HG03139 (cell line): ENCODE measurements around the gene MKNK1.

ENCODE experiments used
- ATAC-seq: cut with Tn5 transposase; IDR thresholded peaks from one replicate; pipeline ENCODE4 v1.9.1; 2021; ENCODE audit not compliant: unreplicated experiment

MKNK1 gene

DNA sequence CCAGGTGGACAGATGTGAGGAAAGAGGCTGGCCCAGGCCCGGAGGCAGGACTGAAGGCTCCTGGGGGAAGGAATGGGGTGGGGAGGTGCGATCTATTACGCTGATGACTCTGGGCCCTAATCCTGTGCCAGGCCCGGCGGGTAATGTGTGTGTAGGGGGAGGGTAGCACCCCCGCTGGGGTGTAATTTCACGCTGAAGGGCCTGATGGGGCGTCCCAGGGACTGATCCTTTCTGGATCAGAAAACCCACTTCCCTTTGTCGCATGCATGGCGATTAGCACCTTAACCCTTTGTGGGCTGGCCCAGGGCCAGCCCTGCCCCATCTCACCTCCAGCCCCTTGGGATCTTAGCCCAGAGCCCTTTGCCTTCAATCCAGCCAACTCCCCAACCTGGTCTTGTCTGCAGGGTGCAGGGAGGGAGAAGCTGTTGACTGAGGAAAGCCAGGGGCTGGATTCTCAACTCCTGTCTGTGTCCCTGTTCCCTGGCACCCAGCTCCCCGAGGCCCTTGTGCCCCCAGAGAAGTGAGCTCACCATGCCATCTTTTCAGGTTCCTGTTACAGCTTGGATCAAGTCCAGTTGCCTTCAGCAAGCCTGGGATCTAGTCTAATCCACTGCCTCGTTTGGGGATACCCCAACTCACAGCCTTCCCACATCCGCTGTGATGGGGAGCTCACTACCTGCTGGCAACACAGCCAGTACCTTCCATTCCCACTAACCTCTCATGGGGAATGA, 78.7 kb downstream of the MKNK1 start:
- no peak for ATAC-seq

DNA sequence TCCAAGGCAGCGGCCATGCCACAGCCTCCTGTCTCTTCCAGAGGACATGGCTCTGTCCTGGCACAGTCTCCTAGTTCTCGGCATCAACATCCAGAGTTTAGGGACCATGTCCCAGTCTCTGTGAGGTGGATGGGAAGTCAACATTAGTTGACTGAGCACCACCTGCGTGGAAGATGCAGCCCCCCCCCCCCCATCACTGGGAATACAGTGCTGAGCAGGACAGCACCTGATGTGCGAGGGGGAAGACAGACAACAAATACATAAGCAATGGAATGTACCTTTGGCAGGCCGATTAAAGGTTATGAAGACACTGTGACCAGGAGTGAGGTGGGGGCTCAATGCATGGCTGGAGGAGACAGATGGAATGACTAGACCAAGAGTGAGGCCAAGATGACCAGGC, 79.2 kb downstream of the MKNK1 start:
- ATAC-seq, result no peak

DNA sequence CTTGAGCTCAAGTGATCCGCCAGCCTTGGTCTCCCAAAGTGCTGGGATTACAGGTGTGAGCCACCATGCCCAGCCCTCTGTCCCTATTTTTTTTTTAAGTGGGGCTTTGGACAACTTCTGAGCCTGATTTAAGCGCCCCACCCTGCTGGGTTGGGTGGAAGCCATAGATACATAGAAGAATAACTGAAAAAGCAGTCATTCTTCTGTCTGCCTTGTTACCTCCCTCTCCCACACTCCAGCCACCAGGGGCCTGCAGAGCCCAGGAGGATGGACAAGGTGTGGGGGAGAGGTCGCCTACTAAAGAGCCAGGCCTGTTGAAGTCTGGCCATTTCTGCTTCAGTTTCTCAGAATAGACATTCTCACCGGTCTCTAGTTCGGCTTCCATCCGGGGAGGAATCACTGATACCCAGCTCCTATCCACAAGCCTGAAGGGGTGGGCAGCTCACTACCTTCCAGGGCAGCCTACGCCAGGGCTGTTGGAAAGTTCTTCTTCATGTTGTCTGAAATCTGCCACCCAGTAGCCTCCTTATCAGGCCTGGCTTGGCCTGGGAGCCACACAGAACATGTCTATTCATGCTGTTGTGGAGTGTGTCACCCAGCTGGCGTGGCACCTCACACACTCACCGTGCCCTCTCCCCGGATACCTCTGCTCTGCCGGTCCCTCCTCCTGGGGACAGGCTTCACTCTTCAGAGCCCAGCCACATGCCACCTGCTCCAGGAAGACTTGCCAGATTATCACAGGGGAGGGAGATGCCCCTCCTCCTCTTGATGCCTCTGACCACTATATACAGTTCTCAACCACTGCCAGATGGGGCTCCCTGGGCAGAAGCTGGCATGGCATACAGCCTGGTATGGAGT, 80.3 kb downstream of the MKNK1 start:
- ATAC-seq, result no peak

DNA sequence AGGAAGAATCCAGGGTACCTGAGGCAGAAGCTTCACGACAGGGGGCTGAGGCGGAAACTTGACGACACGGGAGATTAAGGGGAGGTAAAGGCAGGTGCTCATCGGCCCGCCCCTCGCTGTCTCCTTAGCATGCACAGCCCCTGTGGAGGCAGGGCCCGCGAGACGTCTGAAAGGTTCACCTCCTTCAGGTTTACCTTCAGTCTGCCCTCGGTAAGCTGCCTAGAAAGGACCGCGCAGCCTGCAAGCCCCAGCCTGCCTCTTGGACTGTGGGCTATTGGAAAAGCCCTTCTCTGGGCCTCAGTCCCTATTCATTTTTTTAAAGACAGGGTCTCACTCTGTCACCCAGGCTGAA, 81.1 kb downstream of the MKNK1 start:
- ATAC-seq, result no peak

DNA sequence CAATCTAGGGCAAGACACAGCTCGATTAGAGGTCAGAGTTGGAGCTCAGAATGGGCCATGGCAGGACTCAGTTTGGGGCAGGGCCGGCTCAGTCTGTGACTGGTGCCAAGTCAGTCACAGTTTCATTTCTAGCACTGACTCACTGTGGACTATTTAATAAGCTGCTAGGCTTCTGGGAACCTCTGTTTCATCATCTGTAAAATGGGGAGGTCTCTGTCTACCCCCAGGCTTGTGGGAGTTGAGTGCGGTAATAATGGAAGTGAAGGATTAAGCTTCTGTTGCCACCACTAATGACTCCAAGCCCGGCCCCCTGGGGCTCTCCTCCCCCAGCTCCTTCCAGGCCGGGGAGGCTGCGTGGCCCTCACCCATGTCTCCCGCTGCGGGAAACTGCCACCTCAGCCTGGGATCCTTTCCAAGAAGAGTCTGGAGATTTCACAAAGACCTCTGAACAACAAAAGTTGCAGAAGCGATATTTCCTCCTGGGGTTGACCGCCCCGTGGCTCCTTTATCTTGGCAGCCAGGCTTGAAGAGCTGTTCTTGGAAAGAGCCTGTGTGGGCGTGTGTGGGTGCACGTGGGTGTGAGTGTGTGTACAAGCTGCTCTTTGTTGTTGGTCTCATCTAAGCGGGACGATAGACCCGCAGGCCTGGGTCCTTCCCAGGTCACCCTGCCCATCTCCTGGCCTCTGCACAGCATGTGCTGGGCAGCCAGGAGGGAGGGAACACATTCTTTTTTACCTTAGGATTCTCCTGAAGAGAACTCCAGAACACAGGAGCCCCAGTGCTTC, 81.7 kb downstream of the MKNK1 start:
- no peak for ATAC-seq

DNA sequence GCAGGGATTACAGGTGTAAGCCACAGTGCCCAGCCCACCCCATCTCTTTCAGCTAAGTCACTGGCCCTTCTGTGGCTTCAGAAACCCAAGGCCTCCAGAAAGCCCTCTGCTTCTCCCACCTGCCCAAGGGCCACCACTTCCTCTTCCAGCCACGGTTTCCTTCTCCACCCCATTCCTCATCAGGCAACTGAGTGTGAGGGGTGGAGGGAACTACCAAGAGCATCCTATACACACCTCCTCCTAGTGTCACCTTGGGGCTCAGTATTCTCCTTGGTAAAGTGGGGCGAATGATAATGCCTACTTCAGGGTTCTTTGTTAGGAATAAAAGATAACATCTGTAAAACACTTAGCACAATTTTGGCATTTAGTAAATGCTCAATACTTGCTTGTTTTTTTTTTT, 82.7 kb downstream of the MKNK1 start:
- no peak for ATAC-seq

DNA sequence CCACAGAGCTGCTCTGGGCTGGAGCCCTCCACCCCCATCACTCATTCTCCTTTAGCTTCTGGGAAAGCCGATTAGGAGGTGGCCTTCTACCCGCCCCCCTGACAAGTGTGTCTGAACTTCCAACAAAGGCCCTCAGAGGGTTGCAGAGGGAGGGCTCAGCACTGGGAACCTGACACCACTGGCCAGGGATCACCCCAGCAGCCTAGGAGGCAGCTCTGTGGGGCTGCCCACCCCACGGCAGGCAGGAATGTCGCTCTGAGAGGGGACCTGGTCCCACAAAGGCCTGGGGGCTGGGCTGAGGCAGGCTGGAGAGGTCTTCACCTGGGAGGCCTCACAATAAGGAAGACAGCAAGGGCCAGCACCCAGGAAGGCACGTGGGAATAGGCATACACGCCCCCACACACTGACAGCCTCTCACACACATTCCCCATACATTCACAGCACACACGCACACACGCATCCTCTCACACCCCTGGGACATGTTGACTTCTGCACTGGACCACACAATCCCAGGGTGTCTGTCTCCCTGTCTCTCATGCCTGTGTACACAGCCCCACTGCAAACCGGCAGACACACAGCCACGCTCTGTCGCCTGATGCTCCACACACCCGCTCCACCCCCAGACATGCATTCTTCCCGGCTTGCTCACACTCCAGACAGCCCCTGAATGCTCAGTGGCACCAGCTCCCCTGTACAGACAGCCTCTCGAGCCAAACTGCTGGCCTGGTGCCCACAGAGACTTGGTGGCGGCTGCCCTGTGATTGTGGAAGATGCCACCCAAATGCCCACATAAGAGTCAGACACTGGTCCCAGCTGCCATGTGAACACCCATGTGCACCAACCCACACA, 83.8 kb downstream of the MKNK1 start:
- no peak for ATAC-seq

DNA sequence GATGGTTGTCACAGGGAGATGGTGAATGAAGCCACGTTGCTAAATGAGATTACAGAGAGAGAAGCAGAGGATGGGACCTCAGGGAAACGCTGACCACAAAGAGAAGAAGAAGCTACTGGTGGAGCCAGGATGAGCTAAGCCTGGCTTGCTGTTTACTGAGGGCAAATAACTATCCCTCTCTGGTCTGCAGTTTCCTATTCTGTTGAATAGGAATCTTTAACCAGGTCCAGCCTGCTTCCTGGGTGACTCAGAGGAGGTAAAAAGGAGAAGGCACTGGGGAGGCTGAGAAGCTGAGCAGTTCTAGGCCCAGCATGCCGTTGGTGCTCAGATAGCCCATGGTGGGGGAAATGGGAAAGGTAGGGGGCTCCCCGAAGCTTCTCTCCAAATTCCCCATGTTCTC, 84.9 kb downstream of the MKNK1 start:
- no peak for ATAC-seq

DNA sequence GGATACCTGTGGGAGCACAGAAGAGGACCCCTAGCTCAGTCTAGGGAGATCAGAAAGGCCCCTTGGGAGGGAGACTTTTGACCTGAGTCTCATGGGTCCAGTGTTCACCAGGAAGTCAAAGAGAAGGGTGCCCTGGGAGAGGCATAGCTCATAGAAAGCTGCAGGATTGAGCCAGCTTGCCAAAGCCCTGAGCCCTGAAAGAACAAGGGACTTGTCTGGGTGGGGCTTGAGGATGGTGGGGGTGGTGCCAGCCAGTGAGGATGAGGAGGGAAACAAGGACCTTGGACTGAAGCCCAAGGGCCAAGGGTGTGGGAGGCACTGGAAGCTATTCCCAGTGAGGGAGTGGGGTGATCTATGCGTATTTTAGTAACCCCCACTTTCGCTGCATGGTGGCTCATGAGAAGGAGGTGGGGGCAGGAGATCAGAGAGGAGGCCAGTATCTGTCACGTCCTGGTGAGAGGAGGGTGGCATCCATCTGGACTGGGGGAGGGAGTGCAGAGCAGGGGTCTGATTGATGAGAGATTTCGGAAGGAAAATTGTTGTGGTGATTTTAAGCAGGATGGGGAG, 86.1 kb downstream of the MKNK1 start:
- ATAC-seq, result no peak

DNA sequence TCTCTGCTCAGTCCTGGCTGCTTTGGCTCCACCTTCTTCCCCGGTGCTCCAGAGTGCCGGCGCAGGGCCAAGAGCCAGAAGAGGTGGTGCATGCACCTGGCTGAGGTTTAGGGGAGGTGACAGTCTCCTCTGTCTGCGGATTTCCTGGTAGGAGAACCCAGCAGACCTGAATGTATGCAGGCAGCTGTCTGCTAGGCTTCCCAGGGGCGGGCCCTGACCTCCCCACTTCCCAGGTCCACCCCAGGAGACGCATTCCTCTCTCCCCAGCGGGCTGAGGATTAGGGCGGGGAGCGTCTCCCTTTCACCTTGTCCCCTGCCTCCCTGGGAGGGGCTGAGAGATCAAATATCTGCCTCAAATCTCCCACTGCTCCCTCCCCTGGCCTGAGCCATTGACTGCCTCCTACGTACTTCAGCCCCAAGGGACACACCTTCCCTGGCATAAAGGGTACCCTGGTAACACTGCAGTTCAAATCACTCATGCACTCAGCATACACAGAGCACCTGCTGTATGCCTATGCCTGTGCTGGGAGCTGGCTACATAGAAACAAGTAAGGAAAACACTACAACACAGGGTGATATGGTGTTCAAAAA, 87.0 kb downstream of the MKNK1 start:
- ATAC-seq, result no peak

DNA sequence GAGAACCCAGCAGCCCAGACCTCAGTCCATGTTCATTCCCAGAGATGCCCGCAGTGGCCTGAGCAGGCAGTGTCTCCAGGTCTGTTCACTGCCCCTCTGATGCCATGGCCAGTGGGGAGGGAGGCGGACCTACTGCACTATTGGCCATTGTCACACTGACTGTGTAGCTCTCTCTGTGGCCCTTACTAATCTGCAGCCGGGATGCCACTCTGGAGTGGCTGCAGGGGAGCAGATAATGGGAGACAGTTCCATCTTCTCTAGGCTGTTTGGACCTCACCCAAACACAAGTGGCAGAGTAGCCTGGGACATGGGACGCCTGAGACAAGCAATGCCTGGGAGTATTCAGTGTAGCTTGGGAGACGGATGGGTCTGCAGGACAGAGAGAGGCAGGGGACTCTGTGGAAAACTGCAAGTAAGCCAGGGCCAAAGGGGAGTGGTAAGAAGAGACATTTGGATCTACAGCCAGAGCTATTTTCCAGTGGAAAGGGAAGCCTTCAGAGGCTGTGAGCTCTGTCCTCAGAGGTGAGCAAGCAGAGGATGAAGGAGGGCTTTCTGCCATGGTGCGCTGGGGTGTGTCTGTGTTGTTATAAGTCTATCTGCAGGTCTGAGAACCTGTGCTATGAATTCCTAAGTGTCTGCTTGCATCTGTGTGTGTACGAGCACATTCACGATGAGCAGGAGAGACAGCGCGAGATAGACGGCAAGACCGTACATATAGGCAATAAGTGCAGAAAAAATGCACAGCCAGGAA, 87.7 kb downstream of the MKNK1 start:
- no peak for ATAC-seq

DNA sequence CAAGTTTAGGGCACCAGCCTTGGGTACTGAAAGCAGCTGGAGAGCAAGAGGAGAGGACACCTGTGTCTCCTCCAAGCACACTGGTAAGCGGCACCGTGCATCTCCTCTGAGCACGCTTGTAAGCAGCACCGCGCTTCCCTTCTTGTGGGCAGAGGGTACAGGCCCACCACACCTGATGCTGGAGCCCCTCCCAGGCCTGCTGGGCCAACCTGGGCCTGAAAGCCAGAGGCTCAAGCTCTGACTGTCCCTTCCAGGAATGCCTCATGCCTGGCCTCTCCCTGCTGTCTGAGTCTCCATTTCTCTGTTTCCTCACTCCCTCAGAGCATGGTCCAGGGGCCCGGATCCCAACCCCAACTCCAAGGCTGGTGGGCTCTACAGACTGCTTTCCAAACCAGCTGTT, 88.5 kb downstream of the MKNK1 start:
- ATAC-seq, result no peak

DNA sequence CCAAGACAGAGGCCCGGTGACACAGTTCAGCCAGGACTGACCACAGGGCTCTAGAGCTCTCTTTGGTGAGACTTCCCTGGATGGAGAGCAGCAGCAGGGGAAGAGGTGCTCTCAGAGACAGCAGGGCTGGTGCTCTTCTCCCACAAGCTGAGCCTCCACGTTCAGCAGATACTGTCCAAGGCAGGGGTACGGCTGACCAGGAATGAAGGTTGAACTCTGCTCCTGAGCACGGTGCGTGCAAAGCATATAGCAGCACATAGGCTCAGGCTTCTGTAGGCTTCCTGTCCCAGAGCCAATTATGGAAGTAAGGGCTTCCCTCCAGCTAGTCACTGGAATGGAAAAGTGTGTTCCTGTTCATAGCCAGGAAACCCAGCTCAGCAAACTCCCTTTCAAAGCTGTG, 90.5 kb downstream of the MKNK1 start:
- no peak for ATAC-seq

DNA sequence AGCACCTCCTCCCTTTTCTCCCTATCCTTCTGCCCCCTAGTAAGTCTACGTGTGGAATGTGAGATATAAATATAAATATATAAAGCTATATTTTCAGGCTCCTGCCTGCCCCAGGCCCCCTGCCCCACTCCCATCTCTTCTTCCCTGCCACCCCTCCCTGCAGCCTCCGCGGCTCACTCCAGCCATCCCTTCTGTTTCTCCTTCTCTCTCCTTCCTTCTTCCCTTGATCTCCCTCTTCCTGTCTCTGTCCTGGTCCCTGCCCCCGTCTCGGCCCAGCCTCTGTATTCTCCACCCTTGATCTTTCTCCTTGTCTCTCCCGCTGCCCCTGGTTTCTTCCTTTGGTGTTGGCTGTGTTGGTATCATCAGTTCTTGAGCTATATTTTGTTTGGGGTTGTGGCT, 91.3 kb downstream of the MKNK1 start:
- ATAC-seq, result no peak

DNA sequence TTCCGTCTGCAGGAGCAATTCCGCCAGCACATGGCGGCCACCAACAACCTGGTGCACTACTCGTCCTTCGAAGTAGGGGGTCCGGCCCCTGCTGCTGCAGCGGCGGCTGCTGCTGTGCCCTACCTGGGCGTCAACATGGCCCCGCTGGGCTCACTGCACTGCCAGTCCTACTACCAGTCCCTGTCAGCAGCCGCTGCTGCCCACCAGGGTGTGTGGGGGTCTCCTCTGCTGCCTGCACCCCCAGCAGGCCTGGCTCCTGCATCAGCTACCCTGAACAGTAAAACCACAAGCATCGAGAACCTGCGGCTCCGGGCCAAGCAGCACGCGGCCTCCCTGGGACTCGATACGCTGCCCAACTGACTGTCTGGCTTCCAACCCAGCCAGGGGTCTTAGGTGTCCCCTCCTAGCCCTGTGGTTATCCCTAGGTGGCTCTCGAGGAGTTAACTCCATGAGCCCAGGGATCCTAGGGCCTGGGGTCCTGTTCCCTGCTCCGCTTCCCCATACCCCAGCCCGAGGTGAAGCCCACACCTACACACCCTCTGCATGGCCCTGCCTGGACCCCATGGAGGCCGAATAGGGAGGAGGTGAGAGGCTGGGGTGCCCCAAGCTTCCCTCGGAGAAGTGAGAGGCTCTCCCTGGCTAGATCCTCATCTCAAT, 91.8 kb downstream of the MKNK1 start:
- no peak for ATAC-seq

DNA sequence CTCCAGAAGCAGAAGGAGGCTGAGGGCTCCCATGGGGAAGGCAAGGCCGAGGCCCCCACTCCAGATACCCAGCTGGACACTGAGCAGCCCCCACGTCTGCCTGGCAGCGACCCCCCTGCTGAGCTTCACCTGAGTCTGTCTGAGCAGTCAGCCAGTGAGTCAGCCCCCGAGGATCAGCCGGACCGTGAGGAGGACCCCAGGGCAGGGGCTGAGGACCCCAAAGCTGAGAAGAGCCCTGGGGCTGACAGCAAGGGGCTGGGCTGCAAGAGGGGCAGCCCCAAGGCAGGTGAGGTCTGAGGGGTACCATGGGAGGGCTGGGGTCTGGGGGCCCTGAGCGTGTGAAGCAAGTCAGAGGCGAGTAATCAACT, 93.1 kb downstream of the MKNK1 start:
- no peak for ATAC-seq

DNA sequence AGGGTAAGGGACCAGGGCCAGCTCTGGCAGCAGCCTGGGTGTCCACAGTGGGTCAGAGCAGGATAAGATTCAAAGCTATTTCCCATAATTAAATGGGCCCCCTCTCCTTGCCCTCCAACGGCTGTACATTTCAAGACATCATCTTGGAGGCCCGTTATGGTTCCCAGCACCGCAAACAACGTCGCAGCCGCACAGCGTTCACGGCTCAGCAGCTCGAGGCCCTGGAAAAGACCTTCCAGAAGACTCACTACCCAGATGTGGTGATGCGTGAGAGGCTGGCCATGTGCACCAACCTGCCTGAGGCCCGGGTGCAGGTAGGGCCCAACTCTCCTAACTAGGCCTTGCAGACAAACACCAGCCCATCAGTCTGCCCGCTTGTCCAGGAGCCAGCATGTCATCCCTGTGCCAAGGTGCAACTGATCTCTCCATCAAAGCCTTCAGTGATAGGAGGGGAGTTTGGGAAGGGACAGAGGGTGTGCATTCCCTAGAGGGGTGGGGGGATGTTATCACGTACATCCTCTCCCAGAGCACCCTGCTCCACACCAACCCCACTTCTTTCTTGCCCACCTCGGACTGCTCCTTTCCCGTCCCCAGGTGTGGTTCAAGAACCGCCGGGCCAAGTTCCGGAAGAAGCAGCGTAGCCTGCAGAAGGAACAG, 93.6 kb downstream of the MKNK1 start:
- no peak for ATAC-seq

DNA sequence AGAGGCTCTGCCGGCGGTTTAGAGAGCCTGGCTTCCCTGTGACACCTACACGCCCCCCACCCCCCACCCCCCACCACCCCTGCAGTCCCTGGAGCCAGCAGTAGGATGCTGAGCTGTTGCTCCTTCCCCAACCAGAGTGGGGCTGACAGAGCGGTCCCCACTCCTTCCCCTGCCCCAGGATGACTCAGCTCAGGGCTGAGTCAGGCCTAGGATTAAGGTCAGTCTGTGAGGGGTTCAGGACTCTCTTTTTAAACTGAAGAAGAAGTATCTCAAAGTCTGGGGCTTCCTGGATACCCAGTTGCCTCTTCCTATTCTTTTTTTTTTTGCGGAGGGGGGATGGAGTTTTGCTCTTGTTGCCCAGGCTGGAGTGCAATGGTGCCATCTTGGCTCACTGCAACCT, 95.3 kb downstream of the MKNK1 start:
- no peak for ATAC-seq
